Astrocyte of the hippocampus (primary cell): ENCODE results near the gene AFAP1L1.

Source experiments
- DNase-seq: peaks from one replicate; pipeline ENCODE4 v3.0.0; 2011; ENCODE audit warnings: low read depth, low spot score

Gene AFAP1L1

GRCh38 chr5:149284501-149284900 is 12.8 kb downstream of the AFAP1L1 start:
- no peak for DNase-seq

- DNase-seq: no peak
Measured at GRCh38 chr5:149285153-149285552, 13.5 kb downstream of the AFAP1L1 start.

- no peak for DNase-seq
Measured at GRCh38 chr5:149288436-149288835, 16.8 kb downstream of the AFAP1L1 start.

- DNase-seq: no peak
Measured at GRCh38 chr5:149289301-149289700, 17.6 kb downstream of the AFAP1L1 start.

- DNase-seq: no peak
Measured at GRCh38 chr5:149294872-149295829, 23.5 kb downstream of the AFAP1L1 start.

GRCh38 chr5:149297340-149298025 is 25.8 kb downstream of the AFAP1L1 start:
- no peak for DNase-seq

- no peak for DNase-seq
Measured at GRCh38 chr5:149298163-149298562, 26.5 kb downstream of the AFAP1L1 start.

GRCh38 chr5:149298842-149299404 is 27.3 kb downstream of the AFAP1L1 start:
- DNase-seq: no peak

DNA sequence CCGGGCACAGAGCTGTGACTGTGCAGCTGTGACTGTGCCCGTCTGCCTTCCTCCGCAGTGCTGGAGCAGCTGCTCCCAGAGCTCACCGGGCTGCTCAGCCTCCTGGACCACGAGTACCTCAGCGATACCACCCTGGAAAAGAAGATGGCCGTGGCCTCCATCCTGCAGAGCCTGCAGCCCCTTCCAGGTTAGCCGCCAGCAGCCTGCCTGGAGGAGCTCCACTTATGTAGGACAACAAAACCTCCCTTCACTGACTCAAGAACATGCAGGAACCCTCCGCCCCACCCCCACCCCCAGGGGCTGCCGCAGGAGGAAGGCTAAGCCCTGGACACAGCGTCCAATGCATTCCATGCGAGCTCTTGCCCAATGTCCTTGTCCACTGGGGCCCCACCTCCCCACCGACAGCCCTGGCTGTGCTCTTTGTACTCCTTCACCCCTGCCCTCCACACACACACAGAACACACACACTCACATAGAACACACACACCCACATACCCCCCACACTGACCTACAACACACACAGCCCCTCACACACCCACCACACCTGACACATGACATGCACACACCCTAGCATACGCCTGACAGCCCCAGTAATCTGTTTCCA is 27.9 kb downstream of the AFAP1L1 start:
- no peak for DNase-seq

- no peak for DNase-seq
Measured at GRCh38 chr5:149300441-149300840, 28.8 kb downstream of the AFAP1L1 start.

DNA sequence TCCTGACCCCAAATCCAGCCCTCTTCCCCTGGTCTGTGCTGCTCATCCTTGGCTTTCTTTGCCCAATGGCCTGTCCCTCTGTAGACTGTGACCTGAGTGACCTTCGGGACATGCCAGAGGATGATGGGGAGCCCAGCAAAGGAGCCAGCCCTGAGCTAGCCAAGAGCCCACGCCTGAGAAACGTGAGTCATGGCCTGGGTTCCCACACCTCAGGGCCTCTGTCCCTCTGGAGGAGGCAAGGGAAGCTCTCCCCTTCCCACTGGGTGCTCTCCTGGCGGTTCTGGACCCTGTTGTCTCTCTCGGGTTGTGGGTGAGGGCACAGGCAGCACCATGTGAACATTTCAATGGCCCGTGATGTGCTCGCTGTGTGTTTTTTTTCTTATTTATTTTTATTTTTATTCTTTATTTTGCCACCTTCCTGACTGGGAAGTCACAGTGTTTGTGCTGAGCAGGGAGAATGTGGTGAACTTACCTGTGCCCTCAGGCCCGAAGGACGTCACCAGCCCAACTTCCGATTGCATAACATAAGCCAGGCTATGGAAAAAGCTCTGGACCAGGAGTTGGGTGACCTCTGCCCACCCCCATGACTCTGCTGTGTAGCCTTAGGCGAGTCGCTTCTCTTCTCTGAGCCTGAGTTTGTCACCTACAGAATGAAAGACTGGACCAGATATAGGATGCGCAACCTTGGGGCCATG is 29.5 kb downstream of the AFAP1L1 start:
- no peak for DNase-seq

GRCh38 chr5:149301744-149302380 is 30.2 kb downstream of the AFAP1L1 start:
- peak; percentile 51 for DNase-seq

DNA sequence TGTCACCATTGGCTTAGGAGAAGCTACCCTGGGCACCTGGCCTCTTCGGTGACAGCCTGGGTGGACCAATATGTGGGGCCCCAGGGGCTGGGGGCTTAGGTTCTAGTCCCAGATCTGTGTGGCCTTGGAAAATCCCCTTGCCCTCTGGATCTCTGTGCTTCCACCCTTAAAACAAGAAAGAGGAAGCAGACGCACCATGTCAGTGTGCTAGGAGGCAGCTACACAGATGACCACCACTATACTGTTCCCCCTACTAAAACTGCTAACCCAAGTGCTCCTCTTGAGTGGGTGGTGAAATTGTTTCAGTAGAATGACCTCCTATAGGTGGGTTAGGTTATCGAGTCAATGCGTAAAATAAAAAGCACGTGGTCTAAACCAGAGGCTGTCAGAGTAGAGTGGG is 31.0 kb downstream of the AFAP1L1 start:
- DNase-seq: no peak

GRCh38 chr5:149303210-149303609 is 31.6 kb downstream of the AFAP1L1 start:
- no peak for DNase-seq

- DNase-seq: no peak
Measured at GRCh38 chr5:149304195-149305078, 32.8 kb downstream of the AFAP1L1 start.

DNA sequence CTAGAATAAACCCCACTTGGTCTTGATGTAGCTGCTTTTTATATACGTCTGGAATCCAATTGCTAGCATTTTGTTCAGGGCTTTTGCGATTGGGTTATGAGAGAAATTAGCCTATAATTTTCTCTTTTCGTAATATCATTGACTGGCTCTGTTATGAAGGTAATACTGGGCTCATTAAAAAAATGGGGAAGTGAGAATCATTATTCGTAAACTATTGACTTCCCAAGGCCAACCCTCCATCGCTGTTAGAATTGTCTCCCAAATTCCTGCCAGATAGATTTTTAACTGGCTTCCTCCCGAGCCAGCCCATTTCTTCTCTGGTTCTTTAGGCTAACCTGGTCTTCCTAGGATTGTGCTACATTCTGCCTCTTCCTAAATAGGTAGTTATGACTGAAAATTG is 37.7 kb downstream of the AFAP1L1 start:
- DNase-seq: no peak

DNA sequence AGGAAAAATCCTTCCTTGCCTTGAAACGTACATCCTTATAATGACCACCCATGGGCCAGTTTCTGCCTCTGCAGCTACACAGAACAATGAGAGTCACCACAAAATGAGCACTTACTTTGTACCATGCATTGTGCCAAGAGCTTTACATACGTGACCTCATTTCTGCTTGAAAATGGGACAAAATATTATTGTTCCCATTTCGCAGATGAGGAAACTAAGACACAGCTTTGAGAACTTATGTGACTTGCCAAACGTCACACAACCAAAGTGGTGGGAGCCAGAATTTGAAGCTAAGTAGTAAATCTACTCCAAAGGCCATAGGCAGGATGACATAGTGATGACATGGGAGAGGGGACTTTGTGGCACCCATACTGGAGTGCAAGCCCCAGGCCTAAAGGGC is 38.8 kb downstream of the AFAP1L1 start:
- DNase-seq: no peak

GRCh38 chr5:149310947-149311658 is 39.4 kb downstream of the AFAP1L1 start:
- DNase-seq: peak; percentile 65

GRCh38 chr5:149313151-149313841 is 41.6 kb downstream of the AFAP1L1 start:
- DNase-seq: no peak
